ENCODE data around the gene TMCO6. TPM values are rescaled to one million over a fixed set of nuclear protein-coding genes. Genes with fewer than 3 reads are reported as not detected.
A peak's percentile ranks its signal among the peaks of the same experiment; 100 is the strongest.
"Not testable (repeated sequence)": the region's sequence is repeated elsewhere in the genome, so short reads cannot be mapped to it uniquely, and the experiment has no call there.

TMCO6 gene
- total RNA-seq, 1 donor = 8.6 TPM

DNA sequence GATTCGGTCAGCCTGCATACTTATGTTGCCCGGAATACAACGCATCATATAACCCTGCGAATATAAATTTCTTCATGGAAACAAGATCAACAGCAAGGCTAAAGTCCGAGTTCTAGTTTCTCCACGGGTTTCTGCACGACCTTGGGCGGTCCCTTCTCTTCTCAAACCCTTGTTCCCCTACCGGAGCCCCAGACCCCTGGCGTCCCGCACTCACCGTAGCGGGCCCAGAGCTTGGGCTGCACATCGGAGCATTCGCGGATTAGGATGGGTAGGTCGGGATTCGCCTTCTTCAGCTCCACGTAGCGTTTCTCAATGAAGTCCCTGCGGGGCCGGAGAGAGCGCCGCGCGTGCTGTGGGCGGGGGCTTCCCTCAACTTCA lies 7.8 kb downstream of the TMCO6 start:
- TF ChIP-seq, protein P1, sequence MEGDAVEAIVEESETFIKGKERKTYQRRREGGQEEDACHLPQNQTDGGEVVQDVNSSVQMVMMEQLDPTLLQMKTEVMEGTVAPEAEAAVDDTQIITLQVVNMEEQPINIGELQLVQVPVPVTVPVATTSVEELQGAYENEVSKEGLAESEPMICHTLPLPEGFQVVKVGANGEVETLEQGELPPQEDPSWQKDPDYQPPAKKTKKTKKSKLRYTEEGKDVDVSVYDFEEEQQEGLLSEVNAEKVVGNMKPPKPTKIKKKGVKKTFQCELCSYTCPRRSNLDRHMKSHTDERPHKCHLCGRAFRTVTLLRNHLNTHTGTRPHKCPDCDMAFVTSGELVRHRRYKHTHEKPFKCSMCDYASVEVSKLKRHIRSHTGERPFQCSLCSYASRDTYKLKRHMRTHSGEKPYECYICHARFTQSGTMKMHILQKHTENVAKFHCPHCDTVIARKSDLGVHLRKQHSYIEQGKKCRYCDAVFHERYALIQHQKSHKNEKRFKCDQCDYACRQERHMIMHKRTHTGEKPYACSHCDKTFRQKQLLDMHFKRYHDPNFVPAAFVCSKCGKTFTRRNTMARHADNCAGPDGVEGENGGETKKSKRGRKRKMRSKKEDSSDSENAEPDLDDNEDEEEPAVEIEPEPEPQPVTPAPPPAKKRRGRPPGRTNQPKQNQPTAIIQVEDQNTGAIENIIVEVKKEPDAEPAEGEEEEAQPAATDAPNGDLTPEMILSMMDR (IDR thresholded peaks at IDR 0.05; ENCODE audit: insufficient read depth, low read depth, low read length) = no peak
- peak overlapping the region; percentile 85 for H3K4me3 ChIP-seq (ENCODE audit: low read depth, low read length)
- no peak for DNase-seq (ENCODE audit: low read depth)

DNA sequence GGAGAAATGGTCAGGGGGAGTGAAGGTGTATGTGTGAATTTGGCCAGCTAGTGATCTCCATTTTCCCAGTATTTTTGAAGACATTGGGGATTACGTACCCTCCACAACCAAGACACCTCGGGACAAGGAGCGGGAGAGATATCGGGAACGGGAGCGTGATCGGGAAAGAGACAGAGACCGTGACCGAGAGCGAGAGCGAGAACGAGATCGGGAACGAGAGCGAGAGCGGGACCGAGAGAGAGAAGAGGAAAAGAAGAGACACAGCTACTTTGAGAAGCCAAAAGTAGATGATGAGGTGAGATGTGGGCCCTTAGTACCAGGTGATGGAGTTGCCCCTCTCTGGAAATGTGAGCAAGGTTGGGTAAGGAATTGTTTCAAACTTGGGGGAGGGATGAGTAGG lies 19.6 kb downstream of the TMCO6 start:
- DNase-seq (ENCODE audit: low read depth) = no peak
- no peak overlapping the region for H3K4me3 ChIP-seq (ENCODE audit: low read depth, low read length)
- TF ChIP-seq, protein P1 (IDR thresholded peaks at IDR 0.05; ENCODE audit: insufficient read depth, low read depth, low read length) = no peak

DNA sequence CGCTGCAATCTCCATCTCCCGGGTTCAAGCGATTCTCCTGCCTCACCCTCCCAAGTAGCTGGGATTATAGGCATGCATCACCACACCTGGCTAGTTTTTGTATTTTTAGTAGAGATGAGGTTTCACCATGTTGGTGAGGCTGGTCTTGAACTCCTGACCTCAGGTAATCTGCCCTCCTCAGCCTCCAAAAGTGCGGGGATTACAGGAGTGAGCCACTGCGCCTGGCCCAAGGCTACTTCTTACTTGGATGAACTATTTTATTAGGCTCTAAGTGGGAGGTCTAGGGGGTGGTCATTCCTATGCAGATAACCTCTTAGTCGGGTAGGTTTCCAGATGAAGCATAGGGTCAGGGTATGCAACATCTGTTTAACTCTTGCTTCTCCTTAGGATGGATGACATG lies 21.1 kb downstream of the TMCO6 start:
- DNase-seq (ENCODE audit: low read depth); H3K4me3 ChIP-seq (ENCODE audit: low read depth, low read length): not testable (repeated sequence)

DNA sequence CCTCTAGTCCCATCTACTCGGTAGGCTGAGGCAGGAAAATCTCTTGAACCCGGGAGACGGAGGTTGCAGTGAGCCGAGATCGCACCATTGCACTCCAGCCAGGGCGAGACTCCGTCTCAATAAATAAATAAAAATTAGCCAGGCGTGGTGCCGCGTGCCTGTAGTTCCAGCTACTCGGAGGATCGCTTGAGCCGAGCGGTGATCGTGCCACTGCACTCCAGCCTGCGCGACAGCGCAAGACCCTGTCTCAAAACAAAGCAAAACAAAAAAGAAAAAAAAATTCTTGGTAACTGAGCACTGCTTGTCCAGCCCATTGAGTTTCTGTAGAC lies 24.7 kb downstream of the TMCO6 start:
- DNase-seq (ENCODE audit: low read depth) = no peak
- TF ChIP-seq, protein P1 (IDR thresholded peaks at IDR 0.05; ENCODE audit: insufficient read depth, low read depth, low read length) = no peak
- peak overlapping the region; percentile 88 for H3K4me3 ChIP-seq (ENCODE audit: low read depth, low read length)

DNA sequence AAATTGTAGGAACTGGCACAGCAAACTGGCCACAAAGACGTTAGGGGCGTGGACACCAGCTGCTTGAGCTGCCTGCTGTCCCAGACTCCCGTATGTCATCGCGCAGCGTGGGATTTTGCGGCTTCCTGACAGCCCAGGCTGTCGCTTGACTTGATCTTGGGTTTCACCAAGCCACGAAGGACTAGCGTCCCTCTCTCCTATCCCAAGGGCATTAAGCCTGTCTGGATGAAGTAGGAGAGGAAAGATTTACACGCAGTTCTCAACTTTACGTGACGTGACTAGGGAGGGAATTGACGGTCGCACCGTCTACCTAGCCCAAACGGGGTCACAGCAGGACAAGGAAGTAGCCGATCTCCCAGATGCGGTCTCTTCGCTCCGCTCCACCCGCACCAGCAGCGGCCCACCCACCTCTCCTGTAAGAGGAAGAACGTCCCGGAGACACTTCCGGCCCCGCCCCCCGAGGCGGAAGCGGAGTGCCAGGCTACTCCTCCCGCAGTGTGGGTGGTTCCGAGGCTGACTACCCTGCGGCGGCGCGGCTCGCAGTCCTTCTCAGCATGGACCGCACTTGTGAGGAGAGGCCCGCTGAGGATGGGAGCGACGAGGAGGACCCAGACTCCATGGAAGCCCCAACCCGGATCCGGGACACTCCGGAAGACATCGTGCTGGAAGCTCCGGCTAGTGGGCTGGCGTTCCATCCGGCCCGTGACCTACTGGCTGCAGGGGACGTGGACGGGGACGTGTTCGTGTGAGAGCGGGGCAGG lies 25.3 kb downstream of the TMCO6 start, which contains the start of gene WDR55:
Gene WDR55 (plus strand): TSS at position 546 of the 761 bp plus-strand sequence. CDS start 9 bp downstream, at position 555.
- TF ChIP-seq, protein P1 (IDR thresholded peaks at IDR 0.05; ENCODE audit: insufficient read depth, low read depth, low read length) = no peak
- peak; percentile 94 for DNase-seq (ENCODE audit: low read depth)

DNA sequence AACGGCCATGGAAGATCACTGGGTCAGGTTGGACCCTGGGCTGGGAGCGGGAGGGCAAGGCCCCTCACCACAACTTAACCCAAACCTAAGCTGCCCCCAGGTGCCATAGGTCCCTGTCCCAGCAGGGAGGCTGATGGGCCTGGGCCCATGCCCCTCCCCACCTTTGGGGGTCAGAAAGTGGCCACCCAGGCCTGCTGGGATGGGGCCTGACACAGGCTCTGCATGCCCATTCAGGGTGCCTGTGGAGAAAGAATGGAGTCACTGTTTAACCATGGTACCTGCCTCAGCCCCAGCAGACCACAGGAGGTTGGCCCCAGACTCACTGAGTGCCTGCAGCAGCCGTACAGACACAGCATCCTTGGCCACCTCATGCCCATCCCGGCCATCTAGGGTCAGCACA lies 31.8 kb downstream of the TMCO6 start:
- H3K4me3 ChIP-seq (ENCODE audit: low read depth, low read length); DNase-seq (ENCODE audit: low read depth): not testable (repeated sequence)

More for the DNA sequence above, 25.3 kb downstream of the TMCO6 start, which contains the start of gene WDR55:
- peak within 1 kb of the TSS; percentile 88 for H3K4me3 ChIP-seq (ENCODE audit: low read depth, low read length)

DNA sequence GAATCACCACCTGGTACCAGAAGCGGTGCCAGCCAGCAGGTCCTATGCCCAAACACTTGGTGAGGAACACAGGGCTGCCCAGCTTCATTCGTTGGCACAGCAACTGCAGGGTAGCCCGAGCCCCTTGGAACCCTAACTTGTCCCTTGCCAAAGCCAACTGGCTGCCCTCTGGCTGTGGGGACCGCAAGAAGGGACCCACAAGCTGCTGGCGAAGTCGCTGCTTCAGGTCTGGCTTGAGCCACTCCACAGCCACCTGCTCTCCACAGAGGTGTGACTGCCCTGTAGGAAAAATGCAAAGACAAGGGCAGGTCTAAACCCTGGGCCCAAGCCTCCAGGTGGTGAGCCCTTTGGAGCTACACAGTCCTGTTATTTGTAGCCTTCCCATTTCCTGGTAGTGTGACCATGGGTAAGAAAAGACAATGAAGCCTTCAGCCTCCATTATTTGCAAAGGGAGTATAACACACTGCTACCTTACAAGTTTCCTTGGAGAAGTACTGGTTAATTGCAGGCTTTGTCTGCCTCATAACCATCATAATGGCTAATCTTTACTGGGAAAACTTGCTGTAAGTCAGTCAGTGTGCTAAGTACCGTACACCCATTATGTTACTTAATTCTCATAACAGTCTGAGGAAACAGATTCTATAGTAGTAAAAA lies 32.3 kb downstream of the TMCO6 start:
- H3K4me3 ChIP-seq (ENCODE audit: low read depth, low read length) = no peak overlapping the region
- TF ChIP-seq, protein P1 (IDR thresholded peaks at IDR 0.05; ENCODE audit: insufficient read depth, low read depth, low read length) = no peak
- no peak for DNase-seq (ENCODE audit: low read depth)

All from fibroblast of villous mesenchyme (primary cell).